BLaER1 (cell line): ENCODE results near the gene DHX30.
"Not testable (repeated sequence)": the region's sequence is repeated elsewhere in the genome, so short reads cannot be mapped to it uniquely, and the experiment has no call there.

Experiments used
- H3K27ac ChIP-seq: shearing (Covaris generic); formaldehyde crosslinking; 2 replicates; pipeline ENCODE4 v1.8.1; 2022
- H3K27me3 ChIP-seq: shearing (Covaris generic); formaldehyde crosslinking; 2 replicates; pipeline ENCODE4 v1.8.1; 2022
- H3K36me3 ChIP-seq: shearing (Covaris generic); formaldehyde crosslinking; 2 replicates; pipeline ENCODE4 v1.8.1; 2022
- H3K4me1 ChIP-seq: shearing (Covaris generic); formaldehyde crosslinking; 2 replicates; pipeline ENCODE4 v1.8.1; 2022
- H3K4me2 ChIP-seq: shearing (Covaris generic); formaldehyde crosslinking; 2 replicates; pipeline ENCODE4 v1.8.1; 2022
- H3K4me3 ChIP-seq: shearing (Covaris generic); formaldehyde crosslinking; 2 replicates; pipeline ENCODE4 v1.8.1; 2022
- H3K9ac ChIP-seq: shearing (Covaris generic); formaldehyde crosslinking; 2 replicates; pipeline ENCODE4 v1.8.1; 2022
- H3K9me3 ChIP-seq: shearing (Covaris generic); formaldehyde crosslinking; 2 replicates; pipeline ENCODE4 v1.8.1; 2022
- H4K20me1 ChIP-seq: shearing (Covaris generic); formaldehyde crosslinking; 2 replicates; pipeline ENCODE4 v1.8.1; 2022
- Cebpa-rat ChIP-seq: shearing (Covaris generic); IDR thresholded peaks from 2 replicates; pipeline ENCODE4 v1.8.1; 2022

Gene DHX30

DNA sequence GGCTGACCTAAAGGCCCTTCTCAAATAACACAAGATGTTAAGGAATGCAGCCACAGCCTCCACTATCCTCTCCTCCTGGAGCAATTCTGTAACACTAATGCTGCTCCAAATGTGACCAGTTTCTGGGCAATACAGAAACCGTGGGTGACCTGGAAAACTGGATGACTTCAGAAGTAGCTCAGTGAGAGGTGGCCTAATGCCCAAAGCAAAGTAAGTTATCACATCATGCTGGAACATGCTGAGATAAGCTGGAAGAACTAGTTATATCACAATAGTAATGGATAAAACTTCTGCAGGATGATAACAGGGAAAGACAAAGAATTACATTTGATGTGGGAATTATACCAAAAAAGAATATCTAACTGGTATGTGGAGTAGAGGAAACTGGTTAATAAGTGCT is 72.0 kb downstream of the DHX30 start:
- Histone ChIP-seq H3K9me3 (no peaks in the 10 kb centered on the region), H4K20me1 (no peaks in the 10 kb centered on the region), H3K4me2 (no peak overlapping the region), H3K27ac (no peak overlapping the region), H3K36me3 (peaks cover 71% of the 10 kb centered on the region), H3K9ac (no peak overlapping the region), H3K4me1 (peaks cover 11% of the 10 kb centered on the region), H3K4me3 (no peak overlapping the region), H3K27me3 (no peaks in the 10 kb centered on the region)
- no peak for TF ChIP-seq Cebpa-rat

- H3K9ac ChIP-seq = no peak overlapping the region
- H3K27me3 ChIP-seq = no peaks in the 10 kb centered on the region
- no peaks in the 10 kb centered on the region for H3K9me3 ChIP-seq
- no peak for TF ChIP-seq Cebpa-rat
- peaks cover 48% of the 10 kb centered on the region for H3K36me3 ChIP-seq
- H3K4me3 ChIP-seq = no peak overlapping the region
- H4K20me1 ChIP-seq = no peaks in the 10 kb centered on the region
- H3K4me2 ChIP-seq = peak overlapping the region; percentile 17; the same call in 1 of the 2 replicates
- peaks cover 11% of the 10 kb centered on the region for H3K4me1 ChIP-seq
- H3K27ac ChIP-seq = no peak overlapping the region
These were observed 74.4 kb downstream of the DHX30 start for GRCh38 chr3:47877290-47877689.

- no peak overlapping the region for H3K27ac ChIP-seq
- H3K36me3 ChIP-seq = peaks cover 46% of the 10 kb centered on the region
- no peak overlapping the region for H3K9ac ChIP-seq
- H3K27me3 ChIP-seq = no peaks in the 10 kb centered on the region
- TF ChIP-seq Cebpa-rat = no peak
- no peaks in the 10 kb centered on the region for H4K20me1 ChIP-seq
- peaks cover 11% of the 10 kb centered on the region for H3K4me1 ChIP-seq
- peak overlapping the region; percentile 17; the same call in 1 of the 2 replicates for H3K4me2 ChIP-seq
- H3K9me3 ChIP-seq = no peaks in the 10 kb centered on the region
- H3K4me3 ChIP-seq = no peak overlapping the region
These were observed 74.8 kb downstream of the DHX30 start for GRCh38 chr3:47877719-47878118.

DNA sequence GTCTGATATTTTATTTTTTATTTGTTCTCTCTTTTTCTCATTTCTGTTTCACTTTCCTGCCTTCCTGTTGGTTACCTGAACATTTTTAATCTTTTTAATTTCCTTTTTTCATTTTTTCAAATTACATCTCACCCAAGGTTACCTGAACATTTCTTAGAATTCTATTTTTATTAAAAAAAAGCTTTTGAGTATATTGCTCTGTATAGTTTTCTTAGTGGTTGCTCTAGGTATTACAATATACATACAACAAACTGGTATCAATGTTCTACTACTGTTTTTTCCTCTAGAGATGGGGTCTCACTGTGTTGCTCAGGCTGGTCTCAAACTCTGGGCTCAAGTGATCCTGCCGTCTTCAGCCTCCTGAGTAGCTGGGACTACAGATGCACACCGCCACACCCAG is 79.4 kb downstream of the DHX30 start:
- no peak overlapping the region for H3K27ac ChIP-seq
- no peaks in the 10 kb centered on the region for H3K27me3 ChIP-seq
- peaks cover 17% of the 10 kb centered on the region for H3K4me1 ChIP-seq
- H3K4me2 ChIP-seq = no peak overlapping the region
- H3K9ac ChIP-seq = no peak overlapping the region
- H4K20me1 ChIP-seq = no peaks in the 10 kb centered on the region
- no peak for TF ChIP-seq Cebpa-rat
- peaks cover 34% of the 10 kb centered on the region for H3K36me3 ChIP-seq
- peaks cover 14% of the 10 kb centered on the region; the same call in 1 of the 2 replicates for H3K9me3 ChIP-seq
- H3K4me3 ChIP-seq = no peak overlapping the region

DNA sequence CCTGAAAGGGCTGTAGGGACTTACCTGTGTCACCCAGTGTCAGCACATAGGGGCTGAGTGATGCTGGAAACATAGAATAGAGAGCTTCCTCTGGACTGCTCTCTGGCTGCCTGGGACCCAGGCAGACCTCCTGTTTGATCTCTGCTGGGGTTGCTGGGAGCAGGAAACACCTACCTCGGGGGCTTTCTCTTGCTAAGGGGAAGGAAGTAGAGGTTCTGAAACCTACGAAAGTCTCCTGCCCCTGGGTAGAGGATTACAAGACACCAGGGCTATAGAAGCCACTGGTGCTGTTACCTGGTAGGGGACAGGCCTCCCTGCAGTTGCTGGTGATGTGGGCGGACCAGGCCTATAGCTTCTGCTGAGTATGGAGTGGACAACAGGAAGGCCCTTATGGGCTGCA is 81.7 kb downstream of the DHX30 start:
- H4K20me1 ChIP-seq = no peaks in the 10 kb centered on the region
- H3K4me1 ChIP-seq = peaks cover 23% of the 10 kb centered on the region
- TF ChIP-seq Cebpa-rat = no peak
- no peaks in the 10 kb centered on the region for H3K27me3 ChIP-seq
- H3K36me3 ChIP-seq = peaks cover 50% of the 10 kb centered on the region
- no peak overlapping the region for H3K4me3 ChIP-seq
- peak overlapping the region; percentile 11; the same call in 1 of the 2 replicates for H3K4me2 ChIP-seq
- peaks cover 14% of the 10 kb centered on the region; the same call in 1 of the 2 replicates for H3K9me3 ChIP-seq
- H3K9ac ChIP-seq = peak overlapping the region; percentile 3; the same call in 1 of the 2 replicates
- no peak overlapping the region for H3K27ac ChIP-seq

DNA sequence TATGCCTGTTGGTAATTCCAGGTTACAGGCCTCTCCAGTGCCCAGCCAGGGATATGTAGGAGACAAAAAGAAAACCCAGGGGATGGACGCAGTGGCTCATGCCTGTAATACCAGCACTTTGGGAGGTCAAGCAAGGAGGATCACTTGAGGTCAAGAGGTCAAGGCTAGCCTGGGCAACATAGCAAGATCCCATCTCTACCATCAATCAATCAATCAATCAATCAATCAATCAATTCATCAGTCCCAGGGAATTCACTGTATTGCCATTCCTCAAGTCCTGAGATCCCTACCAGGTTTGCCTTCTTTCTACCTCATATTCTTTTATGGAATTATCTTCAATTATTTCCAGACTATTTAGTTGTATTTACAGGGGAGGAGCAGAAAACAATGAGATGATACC is 82.2 kb downstream of the DHX30 start:
- H3K9ac ChIP-seq = no peak overlapping the region
- H3K9me3 ChIP-seq = peaks cover 14% of the 10 kb centered on the region; the same call in 1 of the 2 replicates
- no peak for TF ChIP-seq Cebpa-rat
- no peaks in the 10 kb centered on the region for H4K20me1 ChIP-seq
- H3K4me1 ChIP-seq = peaks cover 27% of the 10 kb centered on the region
- H3K36me3 ChIP-seq = peaks cover 50% of the 10 kb centered on the region
- H3K4me3 ChIP-seq = no peak overlapping the region
- H3K27ac ChIP-seq = no peak overlapping the region
- peak overlapping the region; percentile 11; the same call in 1 of the 2 replicates for H3K4me2 ChIP-seq
- no peaks in the 10 kb centered on the region for H3K27me3 ChIP-seq

GRCh38 chr3:47887991-47888390 is 85.1 kb downstream of the DHX30 start:
- H3K9me3 ChIP-seq = peaks cover 14% of the 10 kb centered on the region; the same call in 1 of the 2 replicates
- not testable (repeated sequence) for H3K9ac ChIP-seq, H3K4me3 ChIP-seq, H3K27ac ChIP-seq, H3K4me2 ChIP-seq, H4K20me1 ChIP-seq, H3K27me3 ChIP-seq
- H3K36me3 ChIP-seq = peaks cover 68% of the 10 kb centered on the region
- peaks cover 40% of the 10 kb centered on the region for H3K4me1 ChIP-seq

DNA sequence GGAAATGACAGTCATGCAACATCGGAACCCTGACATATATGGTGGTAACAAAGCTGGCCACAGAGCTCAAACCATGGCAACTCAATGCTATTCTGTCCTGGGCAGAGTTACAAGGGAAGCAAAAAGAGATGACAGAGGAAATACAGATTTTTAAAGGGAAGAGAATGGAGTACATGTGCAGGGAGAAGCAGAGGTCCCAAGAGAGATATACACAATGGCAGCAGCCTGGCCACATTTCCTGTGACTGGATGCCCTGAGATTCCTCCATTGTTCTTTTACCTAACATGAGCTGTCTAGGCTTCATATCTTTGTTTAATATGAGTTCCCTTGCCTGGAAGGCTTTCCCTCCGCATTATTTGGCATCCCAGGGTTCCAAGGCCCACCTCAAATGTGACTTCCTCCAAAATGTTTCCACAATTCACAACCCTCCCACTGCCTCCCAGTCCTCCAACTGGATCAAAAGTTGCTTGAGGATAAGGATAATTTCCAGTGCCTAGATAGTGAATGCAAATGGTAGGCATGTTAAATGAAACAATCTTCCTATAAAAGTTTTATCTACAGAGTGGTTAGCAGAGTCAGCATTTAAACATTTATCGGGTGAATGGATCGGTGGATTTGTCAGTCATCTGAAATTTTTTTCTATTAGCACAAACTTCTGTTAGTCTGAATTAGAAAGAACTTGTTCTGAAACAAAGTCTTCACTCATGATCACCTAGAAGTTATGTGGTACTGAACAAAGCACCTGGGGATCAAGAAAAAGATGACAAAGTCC is 86.2 kb downstream of the DHX30 start:
- H3K9me3 ChIP-seq = peaks cover 14% of the 10 kb centered on the region; the same call in 1 of the 2 replicates
- TF ChIP-seq Cebpa-rat = no peak
- H3K4me2 ChIP-seq = peak overlapping the region; percentile 46
- peaks cover 75% of the 10 kb centered on the region for H3K36me3 ChIP-seq
- H3K27me3 ChIP-seq = no peaks in the 10 kb centered on the region
- H3K27ac ChIP-seq = no peak overlapping the region; the same call in 1 of the 2 replicates
- no peak overlapping the region for H3K4me3 ChIP-seq
- H4K20me1 ChIP-seq = no peaks in the 10 kb centered on the region
- H3K9ac ChIP-seq = no peak overlapping the region
- peaks cover 40% of the 10 kb centered on the region for H3K4me1 ChIP-seq

DNA sequence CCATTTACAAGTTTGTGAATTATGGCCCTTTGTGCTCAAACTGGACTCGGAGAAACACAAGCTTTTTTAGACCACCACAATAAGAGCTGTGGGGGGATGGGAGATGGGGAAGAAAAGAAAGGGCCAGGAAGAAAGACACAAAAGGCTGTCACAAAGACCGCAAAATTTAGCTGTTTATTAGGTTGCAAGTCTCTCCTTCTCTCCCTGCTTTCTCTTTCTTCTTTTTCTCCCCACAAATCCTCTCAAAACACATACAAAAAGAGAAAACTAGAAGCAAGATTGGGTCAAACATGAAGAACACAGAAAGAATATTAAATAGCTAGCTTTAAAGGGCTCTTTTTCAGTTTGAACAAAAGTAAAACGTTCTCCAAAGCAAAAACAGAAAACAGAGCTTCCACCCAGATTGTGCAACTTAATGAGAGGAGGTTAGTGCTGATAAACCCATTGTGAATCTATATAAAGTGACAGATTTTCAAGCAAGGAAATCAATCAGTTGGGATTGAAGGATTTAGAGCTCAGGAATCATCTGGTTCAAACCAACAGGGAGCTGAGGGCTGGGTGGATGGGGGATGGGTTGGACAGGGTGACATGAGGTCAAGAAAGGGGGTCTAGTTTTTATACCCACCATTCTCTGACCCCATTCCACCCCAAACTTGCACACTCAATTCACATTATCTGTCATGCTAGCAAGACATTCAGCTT is 87.3 kb downstream of the DHX30 start:
- TF ChIP-seq Cebpa-rat = no peak
- Histone ChIP-seq H3K4me1 (peaks cover 31% of the 10 kb centered on the region), H3K36me3 (peaks cover 71% of the 10 kb centered on the region), H3K9ac (no peak overlapping the region), H3K4me2 (peak overlapping the region; percentile 45), H3K9me3 (0 out of 2 replicates have a peak, but pooled peaks cover 4% of the 10 kb centered on the region), H3K27me3 (no peaks in the 10 kb centered on the region), H3K4me3 (no peak overlapping the region), H3K27ac (no peak overlapping the region), H4K20me1 (no peaks in the 10 kb centered on the region)
